ENCODE data around the gene NXPE3.

- TF ChIP-seq, protein P1, sequence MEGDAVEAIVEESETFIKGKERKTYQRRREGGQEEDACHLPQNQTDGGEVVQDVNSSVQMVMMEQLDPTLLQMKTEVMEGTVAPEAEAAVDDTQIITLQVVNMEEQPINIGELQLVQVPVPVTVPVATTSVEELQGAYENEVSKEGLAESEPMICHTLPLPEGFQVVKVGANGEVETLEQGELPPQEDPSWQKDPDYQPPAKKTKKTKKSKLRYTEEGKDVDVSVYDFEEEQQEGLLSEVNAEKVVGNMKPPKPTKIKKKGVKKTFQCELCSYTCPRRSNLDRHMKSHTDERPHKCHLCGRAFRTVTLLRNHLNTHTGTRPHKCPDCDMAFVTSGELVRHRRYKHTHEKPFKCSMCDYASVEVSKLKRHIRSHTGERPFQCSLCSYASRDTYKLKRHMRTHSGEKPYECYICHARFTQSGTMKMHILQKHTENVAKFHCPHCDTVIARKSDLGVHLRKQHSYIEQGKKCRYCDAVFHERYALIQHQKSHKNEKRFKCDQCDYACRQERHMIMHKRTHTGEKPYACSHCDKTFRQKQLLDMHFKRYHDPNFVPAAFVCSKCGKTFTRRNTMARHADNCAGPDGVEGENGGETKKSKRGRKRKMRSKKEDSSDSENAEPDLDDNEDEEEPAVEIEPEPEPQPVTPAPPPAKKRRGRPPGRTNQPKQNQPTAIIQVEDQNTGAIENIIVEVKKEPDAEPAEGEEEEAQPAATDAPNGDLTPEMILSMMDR (IDR thresholded peaks at IDR 0.05; ENCODE audit: low read length) = no peak
- TF ChIP-seq EZH2 (IDR thresholded peaks at IDR 0.05; ENCODE audit: borderline replicate concordance, low read length) = no peak
Observed at GRCh38 chr3:101735833-101736232, 43.2 kb upstream of the NXPE3 start.

Measured in OCI-LY1 (cell line).